PC-9 (cell line): ENCODE results near the gene EID3. TPM values are rescaled to one million over a fixed set of nuclear protein-coding genes. Genes with fewer than 3 reads are reported as not detected.

Source experiments
- BruUV-seq: library from RNA; stranded (reverse); fragments of 400-500 nt; replicated peaks from 2 replicates; lab custom pipeline; 2021; lab: Mats Ljungman, UMichigan
- CTCF ChIA-PET: fragments of 300-600 bp; sonication (Branson Sonifier 250); formaldehyde crosslinking; loops from one replicate; lab custom pipeline; 2022; ENCODE audit warnings: antibody characterized with exemption; lab: Charles Lee
- POLR2A ChIA-PET: fragments of 300-600 bp; sonication (Branson Sonifier 250); formaldehyde crosslinking; loops from one replicate; lab custom pipeline; 2022; ENCODE audit warnings: antibody characterized with exemption; ENCODE audit not compliant: unreplicated experiment; lab: Charles Lee
- DNase-seq, 2 experiments: peaks; one replicate each; pipeline versions ENCODE4 v3.0.0 to v3.0.0-alpha.2; 2015 to 2022; ENCODE audit warnings: mixed read lengths in 1 of 2
- H2AFZ ChIP-seq: fragments of 200-600 bp; sonication (generic); 2 replicates; pipeline ENCODE4 v1.8.1; 2017; ENCODE audit warnings: antibody characterized with exemption
- H3F3A ChIP-seq: fragments of 200-600 bp; sonication (generic); 2 replicates; pipeline ENCODE4 v1.8.1; 2017; ENCODE audit warnings: antibody characterized with exemption, mild to moderate bottlenecking, low read depth; ENCODE audit not compliant: insufficient read depth
- H3K27ac ChIP-seq: fragments of 200-600 bp; sonication (generic); 2 replicates; pipeline ENCODE4 v1.6.1; 2016; ENCODE audit warnings: mixed run types
- H3K27me3 ChIP-seq: fragments of 200-600 bp; sonication (generic); 2 replicates; pipeline ENCODE4 v1.6.1; 2016; ENCODE audit warnings: low read depth, mixed run types; ENCODE audit not compliant: insufficient read depth
- H3K36me3 ChIP-seq: fragments of 200-600 bp; sonication (generic); 2 replicates; pipeline ENCODE4 v1.6.1; 2016; ENCODE audit warnings: low read depth, mixed run types
- H3K4me1 ChIP-seq: fragments of 200-600 bp; sonication (generic); replicated peaks from 2 replicates; pipeline ENCODE4 v1.6.1; 2016; ENCODE audit warnings: mixed run types; ENCODE audit not compliant: insufficient read depth
- H3K4me2 ChIP-seq: fragments of 200-600 bp; sonication (generic); 2 replicates; pipeline ENCODE4 v1.6.1; 2017; ENCODE audit warnings: mixed run types
- H3K4me3 ChIP-seq: fragments of 200-600 bp; sonication (generic); 2 replicates; pipeline ENCODE4 v1.6.1; 2016; ENCODE audit warnings: mixed run types
- H3K79me2 ChIP-seq: fragments of 200-600 bp; sonication (generic); 2 replicates; pipeline ENCODE4 v1.6.1; 2017; ENCODE audit warnings: low read depth, mixed run types
- H3K9me2 ChIP-seq: fragments of 200-600 bp; sonication (generic); 2 replicates; pipeline ENCODE4 v1.8.1; 2017; ENCODE audit warnings: mild to moderate bottlenecking; ENCODE audit not compliant: insufficient read depth
- H3K9me3 ChIP-seq: fragments of 200-600 bp; sonication (generic); 2 replicates; pipeline ENCODE4 v1.8.1; 2016; ENCODE audit warnings: low read depth; ENCODE audit not compliant: insufficient read depth
- H4K20me1 ChIP-seq: fragments of 200-600 bp; sonication (generic); 2 replicates; pipeline ENCODE4 v1.8.1; 2017; ENCODE audit not compliant: insufficient read depth
- EZH2 ChIP-seq: fragments of 200-600 bp; sonication (generic); IDR thresholded peaks from 2 replicates; pipeline ENCODE4 v1.8.0; 2017; ENCODE audit warnings: antibody characterized with exemption, low read depth
- intact Hi-C: fragments of 100-400 bp; cut with micrococcal nuclease; formaldehyde crosslinking; loops from one replicate; pipeline ENCODE4 v1.10.0; 2022; ENCODE audit not compliant: unreplicated experiment
- total RNA-seq: library from RNA; stranded (reverse); gene quantifications from 2 replicates; pipeline ENCODE4 v1.2.3, GENCODE V29; 2021
- TF ChIP-seq, protein P1 (sequence below): fragments of 200-600 bp; sonication (generic); conservative IDR thresholded peaks from 2 replicates; pipeline ENCODE4 v1.6.1; 2017; ENCODE audit warnings: mixed run types, antibody characterized with exemption, mild to moderate bottlenecking, moderate library complexity

The EID3 gene
- total RNA-seq, 1 experiment from 2014 or later, result 42.4 TPM

DNA sequence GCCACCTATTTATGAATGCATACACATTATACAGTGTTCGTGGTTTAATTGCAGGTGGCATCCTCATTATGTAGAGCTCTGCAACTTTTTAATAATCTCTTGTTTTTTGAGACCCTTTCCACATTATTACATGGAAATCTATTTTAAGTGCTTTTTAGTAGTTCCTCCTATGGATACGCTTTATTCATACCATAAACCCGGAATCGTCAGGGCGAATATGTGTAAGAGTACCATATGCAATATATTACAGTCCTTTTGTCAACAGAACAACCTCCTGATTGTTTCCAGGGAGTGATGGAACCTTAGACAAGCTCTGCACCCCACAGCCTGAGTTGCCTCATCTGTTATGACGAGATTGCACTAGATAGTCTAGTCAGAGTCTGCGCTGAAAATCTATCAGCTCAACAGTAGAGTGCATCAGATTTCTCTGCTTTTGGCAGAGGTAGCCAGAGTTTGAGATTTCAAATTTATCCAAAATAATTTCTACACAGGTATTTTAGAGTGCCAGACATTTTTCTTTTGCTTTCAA lies 33.6 kb downstream of the EID3 start:
- Histone ChIP-seq H3K27ac (peak overlapping the region; percentile 49; the same call in 1 of the 2 replicates), H3K36me3 (peaks cover 93% of the 10 kb centered on the region), H3K4me2 (no peak overlapping the region), H3K4me3 (no peak overlapping the region), H2AFZ (no peak overlapping the region), H3K4me1 (peaks cover 71% of the 10 kb centered on the region), H3K9me3 (no peaks in the 10 kb centered on the region), H3K79me2 (peaks cover 97% of the 10 kb centered on the region), H3F3A (peaks cover 100% of the 10 kb centered on the region), H3K27me3 (no peaks in the 10 kb centered on the region), H4K20me1 (peaks cover 100% of the 10 kb centered on the region), H3K9me2 (no peaks in the 10 kb centered on the region)
- no peak for DNase-seq
- POLR2A ChIA-PET, result interaction anchor here (0.6 to 0.7 kb wide), 2 partner anchors 150 to 277 kb away, joined by 4 to 11 read pairs; no protein-coding TSS in a partner anchor
- CTCF ChIA-PET, result interaction anchor here (1.2 kb wide), 1 partner anchor 9 kb away, joined by 13 read pairs; no protein-coding TSS in a partner anchor
- TF ChIP-seq EZH2, result no peak
- TF ChIP-seq, protein P1, sequence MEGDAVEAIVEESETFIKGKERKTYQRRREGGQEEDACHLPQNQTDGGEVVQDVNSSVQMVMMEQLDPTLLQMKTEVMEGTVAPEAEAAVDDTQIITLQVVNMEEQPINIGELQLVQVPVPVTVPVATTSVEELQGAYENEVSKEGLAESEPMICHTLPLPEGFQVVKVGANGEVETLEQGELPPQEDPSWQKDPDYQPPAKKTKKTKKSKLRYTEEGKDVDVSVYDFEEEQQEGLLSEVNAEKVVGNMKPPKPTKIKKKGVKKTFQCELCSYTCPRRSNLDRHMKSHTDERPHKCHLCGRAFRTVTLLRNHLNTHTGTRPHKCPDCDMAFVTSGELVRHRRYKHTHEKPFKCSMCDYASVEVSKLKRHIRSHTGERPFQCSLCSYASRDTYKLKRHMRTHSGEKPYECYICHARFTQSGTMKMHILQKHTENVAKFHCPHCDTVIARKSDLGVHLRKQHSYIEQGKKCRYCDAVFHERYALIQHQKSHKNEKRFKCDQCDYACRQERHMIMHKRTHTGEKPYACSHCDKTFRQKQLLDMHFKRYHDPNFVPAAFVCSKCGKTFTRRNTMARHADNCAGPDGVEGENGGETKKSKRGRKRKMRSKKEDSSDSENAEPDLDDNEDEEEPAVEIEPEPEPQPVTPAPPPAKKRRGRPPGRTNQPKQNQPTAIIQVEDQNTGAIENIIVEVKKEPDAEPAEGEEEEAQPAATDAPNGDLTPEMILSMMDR, result no peak
- BruUV-seq, result no TSS peak
- intact Hi-C loops, result no loop called here

DNA sequence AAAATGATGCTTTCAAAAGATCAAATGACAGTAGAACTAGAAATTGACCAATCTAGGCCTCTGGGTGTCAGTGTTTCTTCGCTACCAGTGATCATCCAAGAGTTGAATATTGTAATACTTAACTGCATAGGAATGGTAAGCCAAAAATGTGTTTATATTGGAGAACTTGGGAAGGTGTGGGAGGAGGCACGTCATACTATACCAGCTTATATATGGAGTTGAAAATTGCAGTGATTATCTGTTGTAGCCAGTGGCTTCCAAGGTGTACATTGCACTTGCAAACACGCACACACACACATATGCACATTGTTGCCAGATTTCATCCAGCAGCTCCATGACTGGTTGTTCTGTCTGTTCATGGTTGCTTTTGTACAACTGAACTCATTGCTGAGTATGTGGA lies 36.1 kb downstream of the EID3 start:
- CTCF ChIA-PET, result interaction anchor here (0.6 kb wide), 1 partner anchor 71 kb away, joined by 3 read pairs; no protein-coding TSS in a partner anchor
- Histone ChIP-seq H3K9me2 (no peaks in the 10 kb centered on the region), H3K27me3 (no peaks in the 10 kb centered on the region), H3K36me3 (peaks cover 93% of the 10 kb centered on the region), H3K4me1 (peaks cover 89% of the 10 kb centered on the region), H2AFZ (no peak overlapping the region), H3K4me3 (no peak overlapping the region), H3K4me2 (peak overlapping the region; percentile 10; the same call in 1 of the 2 replicates), H4K20me1 (peaks cover 100% of the 10 kb centered on the region), H3K27ac (peak overlapping the region; percentile 60), H3K79me2 (peaks cover 99% of the 10 kb centered on the region), H3K9me3 (no peaks in the 10 kb centered on the region), H3F3A (peaks cover 100% of the 10 kb centered on the region)
- no TSS peak for BruUV-seq
- no peak for DNase-seq
- no peak for TF ChIP-seq EZH2
- TF ChIP-seq, protein P1, result no peak
- POLR2A ChIA-PET, result interaction anchor here (0.6 kb wide), 3 partner anchors 11 to 269 kb away, joined by 3 to 5 read pairs (median 3); no protein-coding TSS in a partner anchor
- intact Hi-C loops, result no loop called here

DNA sequence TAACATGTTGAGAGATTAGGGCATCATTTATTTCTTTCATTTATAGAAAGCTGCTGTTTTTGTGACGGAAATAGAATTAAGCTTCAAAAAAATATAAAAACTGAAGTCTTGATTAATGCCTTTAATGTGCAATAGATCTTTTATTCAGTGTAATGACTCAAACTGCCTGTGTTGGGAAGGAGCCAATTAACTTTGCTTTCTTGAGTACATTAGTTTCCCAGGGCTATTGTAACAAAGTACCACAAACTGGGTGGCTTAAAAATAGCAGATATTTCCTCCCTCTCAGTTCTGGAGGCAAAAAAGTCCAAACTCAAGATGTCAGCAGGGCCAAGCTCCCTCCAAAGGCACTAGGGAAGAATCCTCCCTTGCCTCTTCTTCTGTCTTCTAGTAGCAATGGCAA lies 36.6 kb downstream of the EID3 start:
- H4K20me1 ChIP-seq, result peaks cover 100% of the 10 kb centered on the region
- BruUV-seq, result TSS peak; percentile 1
- peaks cover 93% of the 10 kb centered on the region for H3K36me3 ChIP-seq

More for the DNA sequence above, 36.6 kb downstream of the EID3 start:
- POLR2A ChIA-PET, result no interaction called here
- intact Hi-C loops, result no loop called here
- Histone ChIP-seq H2AFZ (no peak overlapping the region), H3K9me2 (no peaks in the 10 kb centered on the region), H3K4me3 (no peak overlapping the region), H3K9me3 (no peaks in the 10 kb centered on the region), H3K79me2 (peaks cover 99% of the 10 kb centered on the region), H3K4me1 (peaks cover 91% of the 10 kb centered on the region), H3K4me2 (peak overlapping the region; percentile 14; the same call in 1 of the 2 replicates), H3K27me3 (no peaks in the 10 kb centered on the region), H3K27ac (peak overlapping the region; percentile 60), H3F3A (peaks cover 100% of the 10 kb centered on the region)
- no peak for DNase-seq
- CTCF ChIA-PET, result no interaction called here
- no peak for TF ChIP-seq EZH2
- TF ChIP-seq, protein P1, result no peak
